B cell (primary cell): Measurements from ENCODE around the gene SFMBT1. TPM values are rescaled to one million over a fixed set of nuclear protein-coding genes. Genes with fewer than 3 reads are reported as not detected.

Experiments used
- ATAC-seq: fragments of 200-7000 bp; cut with Tn5 transposase; one replicate; pipeline ENCODE4 v1.10.0; 2021; ENCODE audit warnings: low read depth, mild to moderate bottlenecking, moderate number of reproducible peaks, moderate library complexity
- CTCF ChIA-PET: fragments of 350-600 bp; sonication (Branson Sonifier 250); formaldehyde crosslinking; loops from one replicate; lab custom pipeline; 2021; ENCODE audit warnings: antibody characterized with exemption, inconsistent platforms; lab: Charles Lee
- POLR2A ChIA-PET: fragments of 350-600 bp; sonication (Branson Sonifier 250); formaldehyde crosslinking; loops from one replicate; lab custom pipeline; 2021; ENCODE audit warnings: antibody characterized with exemption; lab: Charles Lee
- DNase-seq: peaks from one replicate; pipeline ENCODE4 v3.0.0; 2013
- H2AFZ ChIP-seq: 2 replicates; pipeline ENCODE4 v1.6.1; 2012; ENCODE audit warnings: mild to moderate bottlenecking, low read depth, low read length; ENCODE audit not compliant: insufficient read depth, poor library complexity, severe bottlenecking
- H3K27ac ChIP-seq, 2 donors: 1 replicate in 1 of 2; 2 replicates in 1 of 2; pipeline ENCODE4 v1.5.1; 2012 to 2013; ENCODE audit warnings: low read length in 2 of 2, mild to moderate bottlenecking in 2 of 2, moderate library complexity in 1 of 2
- H3K27me3 ChIP-seq, 4 experiments: fragments of 200-600 bp in 1 of 4; sonication (generic) in 1 of 4; replicated peaks in 1 of 4; 1 replicate in 2 of 4; 2 replicates in 2 of 4; pipeline versions ENCODE4 v1.6.1 to v1.7.0; 2013 to 2016; ENCODE audit warnings: low read length in 3 of 4, mild to moderate bottlenecking in 2 of 4, mixed read lengths in 1 of 4, moderate library complexity in 1 of 4; ENCODE audit not compliant: insufficient read depth in 4 of 4, control insufficient read depth in 3 of 4; ENCODE audit errors: control extremely low read depth in 1 of 4
- H3K36me3 ChIP-seq, 2 experiments: replicated peaks in 1 of 2; 1 replicate in 1 of 2; 2 replicates in 1 of 2; pipeline versions ENCODE4 v1.6.1 to v1.7.1; 2013; ENCODE audit warnings: low read length in 1 of 2; ENCODE audit not compliant: insufficient read depth in 2 of 2, control insufficient read depth in 1 of 2; ENCODE audit errors: control extremely low read depth in 1 of 2, extremely low read depth in 1 of 2
- H3K4me1 ChIP-seq, 2 donors: fragments of 200-600 bp in 1 of 2; sonication (generic) in 1 of 2; 1 replicate in 1 of 2; 2 replicates in 1 of 2; pipeline versions ENCODE4 v1.5.1 to v1.6.1; 2013 to 2017; ENCODE audit warnings: low read length in 2 of 2; ENCODE audit not compliant: control insufficient read depth in 2 of 2, insufficient read depth in 2 of 2
- H3K4me2 ChIP-seq: replicated peaks from 2 replicates; pipeline ENCODE3; 2012; ENCODE audit warnings: mild to moderate bottlenecking, low read depth, low read length; ENCODE audit not compliant: poor library complexity, severe bottlenecking
- H3K4me3 ChIP-seq, 5 experiments: fragments of 200-600 bp in 1 of 5; sonication (generic) in 1 of 5; 1 replicate in 3 of 5; 2 replicates in 2 of 5; pipeline versions ENCODE4 v1.5.1 to v1.7.0; 2011 to 2016; ENCODE audit warnings: low read length in 4 of 5, mild to moderate bottlenecking in 4 of 5, low read depth in 2 of 5, control low read depth in 1 of 5, moderate library complexity in 1 of 5; ENCODE audit not compliant: insufficient read depth in 1 of 5; ENCODE audit errors: control extremely low read depth in 1 of 5, extremely low read depth in 1 of 5
- H3K79me2 ChIP-seq: fragments of 200-600 bp; sonication (generic); one replicate; pipeline ENCODE4 v1.6.0; 2016; ENCODE audit warnings: low read length; ENCODE audit not compliant: control insufficient read depth, insufficient read depth
- H3K9ac ChIP-seq: fragments of 200-600 bp; sonication (generic); 2 replicates; pipeline ENCODE4 v1.6.1; 2017; ENCODE audit warnings: mild to moderate bottlenecking, low read length, moderate library complexity
- H3K9me3 ChIP-seq, 3 donors: one replicate each; pipeline versions ENCODE4 v1.6.1 to v1.7.1; 2013; ENCODE audit warnings: low read length in 2 of 3; ENCODE audit not compliant: control insufficient read depth in 2 of 3, insufficient read depth in 1 of 3; ENCODE audit errors: control extremely low read depth in 1 of 3
- H4K20me1 ChIP-seq: 2 replicates; pipeline ENCODE4 v1.6.0; 2012; ENCODE audit warnings: mild to moderate bottlenecking, low read length; ENCODE audit not compliant: insufficient read depth, control insufficient read depth, poor library complexity, severe bottlenecking
- H3K27ac Mint-ChIP-seq: one replicate; pipeline ENCODE4 v1.8.0; 2021; ENCODE audit warnings: mixed read lengths
- H3K27me3 Mint-ChIP-seq: one replicate; pipeline ENCODE4 v1.8.0; 2021; ENCODE audit warnings: mixed read lengths
- H3K4me1 Mint-ChIP-seq: one replicate; pipeline ENCODE4 v1.8.0; 2021; ENCODE audit warnings: mixed read lengths
- H3K4me3 Mint-ChIP-seq: one replicate; pipeline ENCODE4 v1.8.0; 2021; ENCODE audit warnings: mixed read lengths
- H3K9me3 Mint-ChIP-seq: one replicate; pipeline ENCODE4 v1.8.0; 2022; ENCODE audit warnings: mixed read lengths; ENCODE audit not compliant: insufficient read depth
- EZH2 ChIP-seq: IDR thresholded peaks from 2 replicates; pipeline ENCODE4 v1.6.1; 2012; ENCODE audit warnings: borderline replicate concordance, low read depth, mild to moderate bottlenecking, moderate library complexity, low read length; ENCODE audit not compliant: insufficient read depth, poor library complexity, severe bottlenecking
- WGBS: methylation state at CpG from one replicate; pipeline ENCODE4 v1.1.5; 2013; ENCODE audit warnings: missing lambda C conversion rate; ENCODE audit not compliant: insufficient coverage; 5-methylcytosine and 5-hydroxymethylcytosine counted together
- intact Hi-C: fragments of 100-400 bp; cut with micrococcal nuclease; formaldehyde crosslinking; loops from one replicate; pipeline ENCODE4 v1.10.0; 2022
- polyA plus RNA-seq: library from polyadenylated mRNA; depleted of rRNA; stranded (reverse); fragments of >200 nt; gene quantifications from 2 replicates; pipeline ENCODE4 v1.2.3, GENCODE V29; 2012
- total RNA-seq, 2 donors: library from RNA; stranded (reverse); fragments of 120-200 nt in 1 of 2; gene quantifications; 1 replicate in 1 of 2; 2 replicates in 1 of 2; pipeline versions ENCODE4 v1.2.3 to v1.2.4, GENCODE V29; 2013 to 2022
- TF ChIP-seq, protein P1 (sequence below): fragments of 200-600 bp; IDR thresholded peaks from one replicate; pipeline ENCODE4 v1.8.0; 2022; ENCODE audit warnings: antibody characterized with exemption, mild to moderate bottlenecking

Gene SFMBT1
- total and polyA plus RNA-seq, 2 donors (not counting 1 experiment from before 2014, with no cell fraction given) = 9.9 to 55.8 TPM

DNA sequence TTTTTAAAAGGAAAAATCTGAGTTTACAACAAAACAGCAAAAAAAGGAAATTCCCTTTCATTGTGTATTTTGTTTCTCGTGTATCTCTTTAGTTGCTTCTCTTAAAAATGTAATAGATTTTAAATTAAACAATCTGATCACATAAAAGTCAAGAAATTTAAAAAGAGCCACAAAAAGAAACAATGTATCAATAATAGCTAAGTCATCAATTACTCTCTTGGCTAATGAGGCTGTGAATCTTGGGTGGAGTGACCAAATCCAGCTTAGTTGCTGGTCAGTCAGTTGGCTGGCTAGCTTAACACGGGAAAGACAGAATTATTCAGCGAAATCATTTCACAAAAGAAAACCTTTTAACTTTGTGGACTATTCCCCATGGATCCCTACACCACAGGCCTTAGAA, 3.2 kb downstream of the SFMBT1 start:
- peaks cover 61% of the 10 kb centered on the region for H3K4me1 Mint-ChIP-seq
- H3K36me3 ChIP-seq = no peaks in the 10 kb centered on the region
- no peak for ATAC-seq
- no peak for DNase-seq
- no peaks in the 10 kb centered on the region for H3K9me3 Mint-ChIP-seq
- ChIA-PET POLR2A (interaction anchor here (1.0 kb wide), 1 partner anchor 11 kb away, joined by 3 read pairs; no protein-coding TSS in a partner anchor), CTCF (interaction anchor here (0.9 to 1.7 kb wide), 3 partner anchors 59 to 192 kb away, joined by 3 to 5 read pairs (median 4); no protein-coding TSS in a partner anchor)
- whole genome bisulfite sequencing = 100% methylated on average over 1 of the region's 3 CpGs
- intact Hi-C loops = loop anchor here (5.0 kb wide), 1 partner anchor 35 kb away; no protein-coding TSS in a partner anchor
- H3K9me3 ChIP-seq = no peaks in the 10 kb centered on the region
- no peak overlapping the region for H3K4me3 ChIP-seq
- peaks cover 68% of the 10 kb centered on the region for H3K79me2 ChIP-seq
- no peaks in the 10 kb centered on the region for H3K27me3 ChIP-seq
- no peak overlapping the region for H3K27ac ChIP-seq
- H3K27ac Mint-ChIP-seq = peak overlapping the region; percentile 12
- H2AFZ ChIP-seq = no peak overlapping the region
- no peak overlapping the region for H3K4me3 Mint-ChIP-seq
- peaks cover 30 to 38% of the 10 kb centered on the region in 2 donors for H3K4me1 ChIP-seq
- H3K27me3 Mint-ChIP-seq = no peaks in the 10 kb centered on the region
- TF ChIP-seq, protein P1, sequence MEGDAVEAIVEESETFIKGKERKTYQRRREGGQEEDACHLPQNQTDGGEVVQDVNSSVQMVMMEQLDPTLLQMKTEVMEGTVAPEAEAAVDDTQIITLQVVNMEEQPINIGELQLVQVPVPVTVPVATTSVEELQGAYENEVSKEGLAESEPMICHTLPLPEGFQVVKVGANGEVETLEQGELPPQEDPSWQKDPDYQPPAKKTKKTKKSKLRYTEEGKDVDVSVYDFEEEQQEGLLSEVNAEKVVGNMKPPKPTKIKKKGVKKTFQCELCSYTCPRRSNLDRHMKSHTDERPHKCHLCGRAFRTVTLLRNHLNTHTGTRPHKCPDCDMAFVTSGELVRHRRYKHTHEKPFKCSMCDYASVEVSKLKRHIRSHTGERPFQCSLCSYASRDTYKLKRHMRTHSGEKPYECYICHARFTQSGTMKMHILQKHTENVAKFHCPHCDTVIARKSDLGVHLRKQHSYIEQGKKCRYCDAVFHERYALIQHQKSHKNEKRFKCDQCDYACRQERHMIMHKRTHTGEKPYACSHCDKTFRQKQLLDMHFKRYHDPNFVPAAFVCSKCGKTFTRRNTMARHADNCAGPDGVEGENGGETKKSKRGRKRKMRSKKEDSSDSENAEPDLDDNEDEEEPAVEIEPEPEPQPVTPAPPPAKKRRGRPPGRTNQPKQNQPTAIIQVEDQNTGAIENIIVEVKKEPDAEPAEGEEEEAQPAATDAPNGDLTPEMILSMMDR = no peak
- no peak for TF ChIP-seq EZH2
- peaks cover 35% of the 10 kb centered on the region for H4K20me1 ChIP-seq
- H3K9ac ChIP-seq = no peak overlapping the region
- no peak overlapping the region for H3K4me2 ChIP-seq

DNA sequence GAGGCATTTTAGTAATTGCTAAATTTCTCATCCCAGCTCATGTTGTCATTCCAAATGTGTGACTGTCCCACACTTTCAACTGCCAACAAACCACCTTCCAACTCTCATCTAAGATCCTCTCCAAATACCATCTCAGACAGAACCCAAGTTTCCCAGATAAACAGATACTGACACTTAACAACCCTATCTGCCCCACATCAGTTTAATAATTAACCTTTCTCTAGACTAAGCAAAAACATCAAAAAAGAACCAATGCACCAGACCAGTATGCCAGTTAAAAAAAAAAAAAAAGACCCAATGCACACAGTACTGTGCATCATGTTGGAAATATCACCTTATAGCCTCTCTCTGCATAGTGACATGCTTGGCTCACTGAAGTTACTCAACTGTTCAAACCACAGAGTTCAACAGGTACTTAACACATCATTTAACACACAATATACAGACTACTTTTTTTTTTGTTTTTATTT, 5.5 kb downstream of the SFMBT1 start:
- ATAC-seq (no peak), DNase-seq (no peak)
- intact Hi-C loops = loop anchor here (5.0 kb wide), 1 partner anchor 33 kb away; no protein-coding TSS in a partner anchor
- H3K27ac Mint-ChIP-seq = peak overlapping the region; percentile 3
- ChIA-PET CTCF (no interaction called here), POLR2A (interaction anchor here (0.6 to 0.7 kb wide), 2 partner anchors 225 to 230 kb away, joined by 3 to 5 read pairs; no protein-coding TSS in a partner anchor)
- Histone ChIP-seq H3K4me1 (peaks cover 30 to 31% of the 10 kb centered on the region in 2 donors), H3K4me2 (no peak overlapping the region), H3K79me2 (peaks cover 91% of the 10 kb centered on the region), H3K36me3 (no peaks in the 10 kb centered on the region), H3K4me3 (no peak overlapping the region), H4K20me1 (peaks cover 45% of the 10 kb centered on the region), H3K27me3 (no peaks in the 10 kb centered on the region), H2AFZ (no peak overlapping the region), H3K9ac (peak overlapping the region; percentile 13), H3K27ac (no peak overlapping the region), H3K9me3 (no peaks in the 10 kb centered on the region)
- peaks cover 65% of the 10 kb centered on the region for H3K4me1 Mint-ChIP-seq
- TF ChIP-seq, protein P1 = no peak
- no peaks in the 10 kb centered on the region for H3K27me3 Mint-ChIP-seq
- H3K9me3 Mint-ChIP-seq = no peaks in the 10 kb centered on the region
- peak overlapping the region; percentile 14 for H3K4me3 Mint-ChIP-seq
